ENCODE data around the gene C6orf163.

DNA sequence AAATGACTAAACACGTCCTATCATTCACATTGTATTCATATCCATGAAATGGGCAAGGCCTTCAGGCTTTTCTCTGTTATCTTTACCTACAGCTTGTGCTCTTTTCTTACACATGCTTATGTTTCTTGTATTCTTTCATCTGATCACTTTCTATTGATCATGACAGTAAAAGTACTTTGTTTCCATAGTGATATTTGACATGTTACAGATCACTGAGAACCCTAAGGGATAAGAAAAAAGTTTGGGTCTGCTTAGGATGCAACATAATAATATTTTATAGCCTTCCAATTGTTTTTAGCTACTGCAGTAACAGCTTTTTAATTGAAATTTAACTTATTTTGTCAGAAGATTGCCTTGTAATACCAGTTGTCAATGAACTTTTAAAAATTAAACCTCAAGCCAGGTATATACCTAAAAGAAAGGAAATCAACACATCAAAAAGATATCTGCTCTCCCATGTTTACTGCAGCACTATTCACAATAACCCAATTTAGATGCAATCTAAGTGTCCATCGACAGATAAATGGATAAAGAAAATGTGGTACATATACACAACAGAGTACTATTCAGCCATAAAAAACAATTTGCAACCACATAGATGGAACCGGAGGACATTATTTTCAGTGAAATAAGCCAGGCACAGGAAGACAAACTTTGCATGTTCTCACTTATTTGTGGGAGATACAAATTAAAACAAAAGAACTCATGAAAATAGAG lies 25.2 kb upstream of the C6orf163 start:
- TF ChIP-seq, protein P1, sequence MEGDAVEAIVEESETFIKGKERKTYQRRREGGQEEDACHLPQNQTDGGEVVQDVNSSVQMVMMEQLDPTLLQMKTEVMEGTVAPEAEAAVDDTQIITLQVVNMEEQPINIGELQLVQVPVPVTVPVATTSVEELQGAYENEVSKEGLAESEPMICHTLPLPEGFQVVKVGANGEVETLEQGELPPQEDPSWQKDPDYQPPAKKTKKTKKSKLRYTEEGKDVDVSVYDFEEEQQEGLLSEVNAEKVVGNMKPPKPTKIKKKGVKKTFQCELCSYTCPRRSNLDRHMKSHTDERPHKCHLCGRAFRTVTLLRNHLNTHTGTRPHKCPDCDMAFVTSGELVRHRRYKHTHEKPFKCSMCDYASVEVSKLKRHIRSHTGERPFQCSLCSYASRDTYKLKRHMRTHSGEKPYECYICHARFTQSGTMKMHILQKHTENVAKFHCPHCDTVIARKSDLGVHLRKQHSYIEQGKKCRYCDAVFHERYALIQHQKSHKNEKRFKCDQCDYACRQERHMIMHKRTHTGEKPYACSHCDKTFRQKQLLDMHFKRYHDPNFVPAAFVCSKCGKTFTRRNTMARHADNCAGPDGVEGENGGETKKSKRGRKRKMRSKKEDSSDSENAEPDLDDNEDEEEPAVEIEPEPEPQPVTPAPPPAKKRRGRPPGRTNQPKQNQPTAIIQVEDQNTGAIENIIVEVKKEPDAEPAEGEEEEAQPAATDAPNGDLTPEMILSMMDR (IDR thresholded peaks at IDR 0.05): no peak
- TF ChIP-seq POLR2A (IDR thresholded peaks at IDR 0.05) (no peak), POLR2AphosphoS5 (IDR thresholded peaks at IDR 0.05) (no peak)
